GM19397 (cell line): ENCODE results near the gene ZNF682.
"Not testable (repeated sequence)": the region's sequence is repeated elsewhere in the genome, so short reads cannot be mapped to it uniquely, and the experiment has no call there.

Experiments used
- ATAC-seq: cut with Tn5 transposase; IDR thresholded peaks from one replicate; pipeline ENCODE4 v1.9.1; 2021; ENCODE audit warnings: mild to moderate bottlenecking, moderate library complexity; ENCODE audit not compliant: unreplicated experiment

ZNF682 gene

GRCh38 chr19:20039203-20039723 lies at the start of gene ZNF682:
ZNF682 (minus strand) TSS chr19:20039505; CDS start chr19:20039345, 160 bp downstream.
- ATAC-seq = peak; percentile 99

DNA sequence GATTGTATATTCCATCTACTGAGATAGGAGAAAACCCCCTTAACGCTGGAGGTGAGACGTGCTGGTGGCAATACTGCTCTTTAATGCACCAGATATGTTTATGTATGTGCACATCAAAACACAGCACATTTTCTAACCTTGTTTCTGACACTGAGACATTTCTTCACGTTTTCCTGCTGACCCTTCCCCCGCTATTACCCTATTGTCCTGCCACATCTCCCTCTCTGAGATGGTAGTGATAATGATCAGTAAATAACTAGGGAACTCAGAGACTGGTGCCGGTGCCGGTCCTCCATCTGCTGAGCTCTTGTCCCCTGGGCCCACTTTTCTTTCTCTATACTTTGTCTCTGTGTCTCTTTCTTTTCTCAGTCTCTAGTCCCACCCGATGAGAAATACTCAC lies 43.6 kb upstream of the ZNF682 start:
- ATAC-seq = not testable (repeated sequence)

DNA sequence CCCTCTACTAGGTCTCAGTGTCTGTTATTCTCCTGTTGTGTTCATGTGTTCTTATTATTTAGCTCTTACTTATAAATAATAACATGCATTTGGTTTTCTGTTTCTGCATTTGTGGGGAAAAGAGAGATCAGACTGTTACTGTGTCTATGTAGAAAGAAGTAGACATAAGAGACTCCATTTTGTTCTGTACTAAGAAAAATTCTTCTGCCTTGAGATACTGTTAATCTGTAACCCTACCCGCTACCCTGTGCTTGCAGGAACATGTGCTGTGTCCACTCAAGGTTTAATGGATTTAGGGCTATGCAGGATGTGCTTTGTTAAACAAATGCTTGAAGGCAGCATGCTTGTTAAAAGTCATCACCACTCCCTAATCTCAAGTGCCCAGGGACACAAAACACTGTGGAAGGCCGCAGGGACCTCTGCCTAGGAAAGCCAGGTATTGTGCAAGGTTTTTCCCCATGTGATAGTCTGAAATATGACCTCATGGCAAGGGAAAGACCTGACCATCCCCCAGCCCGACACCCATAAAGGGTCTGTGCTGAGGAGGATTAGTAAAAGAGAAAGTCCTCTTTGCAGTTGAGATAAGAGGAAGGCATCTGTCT lies 43.0 kb upstream of the ZNF682 start:
- ATAC-seq = not testable (repeated sequence)

DNA sequence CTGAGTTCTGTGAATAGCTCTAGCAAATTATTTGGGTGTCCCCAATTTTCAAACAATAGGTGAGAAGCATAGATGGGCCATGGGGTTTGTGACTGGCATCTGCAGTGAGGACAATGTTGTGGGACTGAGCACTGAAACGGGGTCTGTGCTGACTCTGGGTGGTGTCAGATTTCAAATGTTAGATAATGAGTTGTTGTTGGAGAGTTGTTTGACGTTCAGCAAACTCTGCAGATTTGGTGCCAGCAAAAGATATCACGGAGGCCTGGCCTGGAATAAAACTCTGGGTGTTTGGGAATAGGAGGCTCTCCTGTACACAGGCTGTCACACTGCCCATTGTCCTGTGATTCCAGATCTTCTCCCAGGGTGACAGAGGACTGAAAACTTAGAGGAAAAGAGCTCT lies 41.4 kb upstream of the ZNF682 start:
- no peak for ATAC-seq

DNA sequence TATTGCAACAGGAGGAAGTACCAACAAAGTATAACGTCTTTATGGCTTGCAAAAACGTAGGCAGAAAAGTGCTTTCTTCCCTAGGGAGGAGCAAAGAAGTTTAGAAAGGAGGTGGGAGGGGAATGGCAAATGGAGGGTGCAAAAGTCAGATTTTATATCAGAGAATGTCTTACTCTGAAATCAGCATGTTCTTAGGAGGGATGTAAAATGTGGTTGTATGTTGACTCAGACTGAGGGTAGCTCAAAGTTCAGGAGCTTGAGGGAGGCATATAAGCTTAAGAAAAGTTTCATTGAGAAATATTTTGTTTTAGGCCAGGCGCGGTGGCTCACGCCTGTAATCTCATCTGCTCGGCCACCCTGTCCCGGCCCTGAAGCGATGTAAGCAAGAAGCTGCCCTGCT lies 40.2 kb upstream of the ZNF682 start:
- no peak for ATAC-seq

DNA sequence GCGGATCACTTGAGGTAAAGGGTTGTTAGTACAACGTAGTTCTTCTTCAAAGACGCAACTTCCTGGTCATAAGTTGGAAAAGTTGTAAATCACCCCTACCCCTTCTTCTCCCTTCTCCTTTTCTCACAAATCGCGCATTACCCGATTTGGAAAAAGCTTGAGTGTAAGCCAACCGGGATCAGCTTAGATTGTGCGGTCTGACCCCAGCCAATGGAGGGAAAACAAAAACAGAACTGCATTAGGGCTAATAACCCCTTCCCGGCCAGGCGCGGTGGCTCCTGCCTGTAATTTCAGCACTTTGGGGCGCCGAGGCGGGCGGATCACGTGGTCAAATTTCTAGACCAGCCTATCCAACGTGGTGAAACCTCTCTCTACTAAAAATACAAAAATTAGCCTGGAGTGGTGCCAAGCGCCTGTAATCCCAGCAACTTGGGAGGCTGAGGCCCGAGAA lies 39.3 kb upstream of the ZNF682 start:
- no peak for ATAC-seq

- peak; percentile 91 for ATAC-seq
Measured at GRCh38 chr19:20077791-20078463, 38.6 kb upstream of the ZNF682 start, which contains the start of gene ZNF90. ZNF90 (plus strand) TSS chr19:20078000; CDS start chr19:20078133, 133 bp downstream.

DNA sequence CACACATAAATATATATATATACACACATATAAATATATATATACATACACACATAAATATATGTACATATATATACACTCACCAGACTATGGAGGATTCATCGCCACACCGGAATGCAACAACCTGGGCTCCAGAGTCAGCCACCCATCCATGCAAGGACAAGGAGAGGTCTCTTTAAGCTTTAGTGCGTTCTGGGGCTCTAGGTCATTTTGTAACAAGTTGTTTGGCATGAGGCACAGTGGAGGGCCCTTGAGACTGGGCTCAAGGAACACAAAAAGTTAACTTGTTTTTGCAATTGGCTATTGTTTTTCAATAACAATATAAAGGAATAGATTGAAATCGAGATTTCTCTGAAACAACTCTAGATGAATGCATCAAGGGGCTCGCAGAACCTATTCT lies 33.6 kb upstream of the ZNF682 start:
- no peak for ATAC-seq

GRCh38 chr19:20070691-20071090 lies 31.4 kb upstream of the ZNF682 start:
- no peak for ATAC-seq

GRCh38 chr19:20068559-20068958 lies 29.3 kb upstream of the ZNF682 start:
- not testable (repeated sequence) for ATAC-seq

DNA sequence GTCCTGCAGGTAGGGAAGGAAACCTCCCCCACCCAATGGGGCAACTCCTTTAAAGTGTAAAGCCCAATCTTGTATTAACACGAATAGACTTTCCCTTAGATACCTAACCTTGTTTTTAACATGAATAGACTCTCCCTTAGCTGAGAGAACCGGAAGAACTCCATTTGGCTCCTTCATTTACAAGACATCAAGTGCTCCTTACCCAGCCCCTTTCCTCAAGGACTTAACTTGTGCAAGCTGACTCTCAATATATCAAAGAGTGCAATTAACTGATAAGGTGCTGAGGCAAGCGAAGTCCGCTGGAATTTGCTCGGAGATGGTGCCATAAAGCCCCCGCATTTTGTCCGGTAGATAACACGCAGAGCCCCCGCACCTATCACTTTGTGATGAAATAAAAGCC lies 28.6 kb upstream of the ZNF682 start:
- ATAC-seq = no peak

- ATAC-seq = no peak
Measured at GRCh38 chr19:20066861-20067260, 27.6 kb upstream of the ZNF682 start.

- ATAC-seq = no peak
Measured at GRCh38 chr19:20060282-20060681, 21.0 kb upstream of the ZNF682 start.

DNA sequence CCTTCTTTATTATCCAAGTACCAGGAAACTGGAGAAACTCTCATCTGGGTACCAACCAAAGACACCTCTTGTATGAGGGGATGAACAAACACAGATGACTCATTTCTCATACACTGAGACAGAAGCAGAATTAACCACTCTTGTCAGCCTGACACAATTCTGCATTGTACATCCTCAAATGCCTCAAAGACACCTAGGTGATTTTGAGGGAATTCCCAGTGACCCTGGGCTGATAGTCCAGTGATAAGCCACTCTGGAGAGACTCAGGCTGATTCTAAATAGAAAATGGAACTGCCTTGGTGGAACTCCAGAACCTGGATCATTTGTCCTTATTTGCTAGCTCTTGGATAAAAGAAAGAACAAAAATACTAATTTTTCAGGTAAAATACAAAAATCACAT lies 19.4 kb upstream of the ZNF682 start:
- not testable (repeated sequence) for ATAC-seq

DNA sequence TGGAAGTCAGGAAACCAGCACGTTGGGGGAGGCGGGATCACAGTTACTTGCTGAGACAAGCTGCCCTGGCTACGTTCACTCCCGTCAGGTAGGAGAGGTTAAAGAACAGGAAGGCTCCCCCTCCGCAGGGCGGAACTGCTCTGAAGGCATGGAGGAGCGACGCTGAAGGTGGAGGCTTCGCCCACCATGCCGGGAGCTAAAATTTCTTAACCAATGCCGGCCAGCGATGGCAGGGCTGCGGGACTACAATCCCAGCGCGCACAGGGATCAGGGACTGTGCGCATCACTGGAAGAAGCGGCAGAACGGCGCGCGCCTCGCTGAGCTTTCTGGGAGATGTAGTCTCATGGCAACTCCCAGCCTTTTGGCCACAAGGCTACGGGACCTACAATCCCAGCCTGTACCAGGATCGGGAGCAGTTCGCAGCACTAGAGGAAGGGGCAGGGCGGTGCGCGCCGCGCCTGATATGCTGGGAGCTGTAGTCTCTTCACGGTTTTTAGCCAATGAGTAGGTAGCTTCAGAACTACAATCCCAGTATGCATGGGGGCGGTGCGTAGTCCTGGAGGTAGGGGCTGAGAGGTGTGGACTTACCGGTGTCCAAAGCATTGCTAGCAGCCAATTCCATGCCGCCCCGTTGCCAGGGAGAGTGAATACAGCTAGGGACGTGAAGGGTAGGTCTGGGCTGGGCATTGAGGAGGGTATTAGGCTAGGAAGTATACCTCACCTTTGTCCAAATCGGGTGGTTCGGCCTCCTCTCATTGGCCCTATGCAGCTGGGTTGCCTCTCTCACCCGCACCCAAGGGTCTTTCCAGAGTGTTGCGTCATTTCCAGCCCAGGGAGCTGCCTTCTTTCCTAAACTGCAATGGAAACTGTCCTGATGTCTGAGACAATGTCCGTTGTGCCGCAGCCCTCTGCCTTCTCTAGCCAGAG lies 12.8 kb upstream of the ZNF682 start:
- peak; percentile 98 for ATAC-seq

DNA sequence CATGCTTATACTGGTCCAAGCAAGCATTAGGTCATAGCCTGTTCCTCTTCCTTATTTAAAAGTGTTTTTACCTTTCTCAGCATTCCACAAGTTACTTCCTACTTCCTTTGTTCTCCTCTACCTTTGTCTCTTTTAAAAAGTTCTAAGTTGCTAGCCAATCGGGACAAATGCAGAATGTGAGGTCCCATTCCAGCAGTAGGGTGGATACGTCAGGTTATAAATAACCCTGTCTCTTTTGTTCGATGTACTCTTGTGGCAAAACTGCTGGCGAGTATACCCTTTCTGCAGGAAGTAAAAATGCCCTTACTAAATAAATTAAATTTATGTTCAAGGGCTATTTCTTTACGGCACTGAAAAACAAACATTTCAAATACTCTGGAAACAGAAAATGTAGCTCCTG lies 6.4 kb upstream of the ZNF682 start:
- not testable (repeated sequence) for ATAC-seq

DNA sequence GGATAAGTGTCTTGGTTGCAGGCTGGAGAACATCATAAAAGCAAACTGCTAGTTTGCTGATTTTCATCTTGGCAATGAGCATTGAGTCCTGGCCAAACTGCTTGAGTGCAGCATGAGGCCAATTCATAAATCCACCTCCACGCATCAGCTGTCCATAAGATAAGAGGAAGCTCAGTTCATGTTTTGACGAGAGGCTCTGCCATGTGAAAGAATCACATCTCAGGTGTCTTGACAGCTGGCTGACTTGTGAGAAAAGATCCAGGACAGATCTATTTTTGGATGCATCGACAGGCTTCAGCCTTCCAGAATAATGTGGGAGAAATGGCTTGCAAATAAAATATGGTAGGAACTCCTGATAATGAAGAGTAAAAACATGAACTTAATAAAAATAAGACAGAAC lies 5.4 kb upstream of the ZNF682 start:
- ATAC-seq = no peak

- ATAC-seq = no peak
Measured at GRCh38 chr19:20038358-20039202, 725 bp downstream of the ZNF682 start.

DNA sequence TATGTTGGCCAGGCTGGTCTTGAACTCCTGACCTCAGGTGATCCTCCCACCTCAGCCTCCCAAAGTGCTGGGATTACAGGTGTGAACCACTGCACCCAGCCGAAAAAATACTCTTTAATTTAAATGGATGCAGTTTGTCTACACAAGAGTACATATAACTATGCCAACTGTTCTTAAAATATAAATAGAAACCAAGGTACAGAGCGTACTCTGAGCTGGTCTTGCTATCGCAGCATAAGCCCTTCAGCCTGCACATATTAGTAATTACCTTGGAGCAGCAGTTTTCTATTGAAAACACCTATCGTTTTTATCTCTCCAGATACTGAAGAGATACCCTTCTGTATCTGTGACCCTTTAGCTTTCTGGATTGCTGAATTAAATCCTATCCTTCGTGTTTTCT lies 3.4 kb downstream of the ZNF682 start:
- ATAC-seq = no peak

DNA sequence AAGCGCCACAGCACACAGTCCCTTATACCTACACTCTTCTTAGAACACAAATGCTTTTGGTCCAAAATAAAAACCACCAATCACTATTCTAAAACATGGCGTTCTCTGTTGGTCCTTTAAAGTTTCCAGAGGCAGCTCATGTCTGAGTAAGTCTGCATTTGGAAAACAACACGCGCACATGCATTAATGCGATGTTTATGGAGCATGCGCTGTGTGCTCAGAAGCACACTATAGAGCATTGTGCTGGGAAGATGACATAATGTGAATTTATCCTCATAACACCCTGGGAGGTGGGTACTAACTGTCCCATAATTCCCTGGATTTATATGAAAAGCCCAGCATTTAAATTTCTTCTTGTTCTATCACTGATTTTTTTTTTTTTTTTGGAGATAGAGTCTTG lies 10.7 kb downstream of the ZNF682 start:
- ATAC-seq = no peak
